ENCODE measurements around the gene ERGIC1. TPM values are rescaled to one million over a fixed set of nuclear protein-coding genes. Genes with fewer than 3 reads are reported as not detected.

The ERGIC1 gene
- total and polyA plus RNA-seq, 2 of the 13 experiments (the other 11 are each of a cell fraction or from before 2014, with no cell fraction given) = 78.5 to 184 TPM

DNA sequence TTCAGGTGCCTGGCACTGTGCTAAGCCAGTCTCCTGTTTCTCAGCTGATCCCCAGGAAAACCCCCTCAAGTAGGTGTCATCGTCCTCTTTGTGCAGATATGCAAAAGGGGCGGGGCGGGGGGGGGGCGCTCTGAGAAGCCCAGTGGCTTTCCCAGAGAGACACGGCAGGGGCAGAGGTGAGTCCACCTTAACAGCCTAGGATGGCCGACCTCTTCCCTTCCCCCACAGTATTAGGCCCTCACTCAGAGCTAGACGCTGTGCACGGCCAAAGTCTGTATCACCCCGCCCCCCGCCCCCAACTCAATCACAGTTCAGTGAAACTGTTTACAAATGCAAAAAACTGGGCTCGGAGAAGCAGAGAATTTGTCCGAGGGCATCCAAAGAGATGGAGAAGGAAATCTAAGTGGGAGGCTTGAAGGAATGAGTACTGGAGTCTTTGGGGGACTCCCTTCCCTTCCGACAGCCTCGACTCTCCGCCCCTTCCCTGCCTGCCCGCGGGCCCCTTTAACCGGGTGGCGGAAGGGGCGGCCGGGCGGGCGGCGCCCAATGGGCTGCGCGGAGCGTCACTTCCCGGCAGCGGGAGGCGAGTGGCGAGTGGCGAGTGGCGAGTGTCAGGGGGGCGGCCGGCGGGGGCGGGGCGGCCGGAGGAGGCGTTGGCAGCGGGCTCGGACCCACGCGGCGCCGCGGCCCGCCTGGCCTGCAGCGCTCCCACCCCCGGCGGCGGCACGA lies at the start of gene ERGIC1 (continued):
- TF ChIP-seq, protein P1, sequence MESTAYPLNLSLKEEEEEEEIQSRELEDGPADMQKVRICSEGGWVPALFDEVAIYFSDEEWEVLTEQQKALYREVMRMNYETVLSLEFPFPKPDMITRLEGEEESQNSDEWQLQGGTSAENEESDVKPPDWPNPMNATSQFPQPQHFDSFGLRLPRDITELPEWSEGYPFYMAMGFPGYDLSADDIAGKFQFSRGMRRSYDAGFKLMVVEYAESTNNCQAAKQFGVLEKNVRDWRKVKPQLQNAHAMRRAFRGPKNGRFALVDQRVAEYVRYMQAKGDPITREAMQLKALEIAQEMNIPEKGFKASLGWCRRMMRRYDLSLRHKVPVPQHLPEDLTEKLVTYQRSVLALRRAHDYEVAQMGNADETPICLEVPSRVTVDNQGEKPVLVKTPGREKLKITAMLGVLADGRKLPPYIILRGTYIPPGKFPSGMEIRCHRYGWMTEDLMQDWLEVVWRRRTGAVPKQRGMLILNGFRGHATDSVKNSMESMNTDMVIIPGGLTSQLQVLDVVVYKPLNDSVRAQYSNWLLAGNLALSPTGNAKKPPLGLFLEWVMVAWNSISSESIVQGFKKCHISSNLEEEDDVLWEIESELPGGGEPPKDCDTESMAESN (CRISPR knock-in tag; conservative IDR thresholded peaks at IDR 0.05) = 0 out of 2 replicates have a peak, but pooled peaks have one; percentile 30
- TF ChIP-seq CEBPB (IDR thresholded peaks at IDR 0.05; ENCODE audit: borderline replicate concordance, low read depth, low read length) (no peak), CREM (IDR thresholded peaks at IDR 0.05) (peak; percentile 55; the same call in 1 of the 2 replicates), CREM (CRISPR knock-in tag; IDR thresholded peaks at IDR 0.05) (no peak), ARNT2 (CRISPR knock-in tag; IDR thresholded peaks at IDR 0.05; ENCODE audit: low read depth) (peak; percentile 25; the same call in 1 of the 2 replicates), RBFOX2 (IDR thresholded peaks at IDR 0.05; ENCODE audit: low read depth, low read length) (peak; percentile 80), ARNTL (CRISPR knock-in tag; IDR thresholded peaks at IDR 0.05) (peak; percentile 62; the same call in 1 of the 2 replicates), ZNF329 (CRISPR knock-in tag; IDR thresholded peaks at IDR 0.05; ENCODE audit: low read depth) (peak; percentile 34; the same call in 1 of the 2 replicates), MATR3 (CRISPR knock-in tag; IDR thresholded peaks at IDR 0.05) (no peak), SUZ12 (IDR thresholded peaks at IDR 0.05; ENCODE audit: low read depth, low read length) (no peak), CHCHD3 (CRISPR knock-in tag; IDR thresholded peaks at IDR 0.05) (0 out of 2 replicates have a peak, but pooled peaks have one; percentile 56), ZNF761 (CRISPR knock-in tag; conservative IDR thresholded peaks at IDR 0.05) (peak; percentile 61; the same call in 1 of the 2 replicates), SALL2 (CRISPR knock-in tag; IDR thresholded peaks at IDR 0.05) (peak; percentile 57; the same call in 1 of the 2 replicates), ZNF510 (CRISPR knock-in tag; IDR thresholded peaks at IDR 0.05; ENCODE audit: low read depth) (0 out of 2 replicates have a peak, but pooled peaks have one; percentile 38)
- TF ChIP-seq, protein P2, sequence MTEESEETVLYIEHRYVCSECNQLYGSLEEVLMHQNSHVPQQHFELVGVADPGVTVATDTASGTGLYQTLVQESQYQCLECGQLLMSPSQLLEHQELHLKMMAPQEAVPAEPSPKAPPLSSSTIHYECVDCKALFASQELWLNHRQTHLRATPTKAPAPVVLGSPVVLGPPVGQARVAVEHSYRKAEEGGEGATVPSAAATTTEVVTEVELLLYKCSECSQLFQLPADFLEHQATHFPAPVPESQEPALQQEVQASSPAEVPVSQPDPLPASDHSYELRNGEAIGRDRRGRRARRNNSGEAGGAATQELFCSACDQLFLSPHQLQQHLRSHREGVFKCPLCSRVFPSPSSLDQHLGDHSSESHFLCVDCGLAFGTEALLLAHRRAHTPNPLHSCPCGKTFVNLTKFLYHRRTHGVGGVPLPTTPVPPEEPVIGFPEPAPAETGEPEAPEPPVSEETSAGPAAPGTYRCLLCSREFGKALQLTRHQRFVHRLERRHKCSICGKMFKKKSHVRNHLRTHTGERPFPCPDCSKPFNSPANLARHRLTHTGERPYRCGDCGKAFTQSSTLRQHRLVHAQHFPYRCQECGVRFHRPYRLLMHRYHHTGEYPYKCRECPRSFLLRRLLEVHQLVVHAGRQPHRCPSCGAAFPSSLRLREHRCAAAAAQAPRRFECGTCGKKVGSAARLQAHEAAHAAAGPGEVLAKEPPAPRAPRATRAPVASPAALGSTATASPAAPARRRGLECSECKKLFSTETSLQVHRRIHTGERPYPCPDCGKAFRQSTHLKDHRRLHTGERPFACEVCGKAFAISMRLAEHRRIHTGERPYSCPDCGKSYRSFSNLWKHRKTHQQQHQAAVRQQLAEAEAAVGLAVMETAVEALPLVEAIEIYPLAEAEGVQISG (CRISPR knock-in tag; IDR thresholded peaks at IDR 0.05) = peak; percentile 40; the same call in 1 of the 2 replicates
- TF ChIP-seq, protein P3, sequence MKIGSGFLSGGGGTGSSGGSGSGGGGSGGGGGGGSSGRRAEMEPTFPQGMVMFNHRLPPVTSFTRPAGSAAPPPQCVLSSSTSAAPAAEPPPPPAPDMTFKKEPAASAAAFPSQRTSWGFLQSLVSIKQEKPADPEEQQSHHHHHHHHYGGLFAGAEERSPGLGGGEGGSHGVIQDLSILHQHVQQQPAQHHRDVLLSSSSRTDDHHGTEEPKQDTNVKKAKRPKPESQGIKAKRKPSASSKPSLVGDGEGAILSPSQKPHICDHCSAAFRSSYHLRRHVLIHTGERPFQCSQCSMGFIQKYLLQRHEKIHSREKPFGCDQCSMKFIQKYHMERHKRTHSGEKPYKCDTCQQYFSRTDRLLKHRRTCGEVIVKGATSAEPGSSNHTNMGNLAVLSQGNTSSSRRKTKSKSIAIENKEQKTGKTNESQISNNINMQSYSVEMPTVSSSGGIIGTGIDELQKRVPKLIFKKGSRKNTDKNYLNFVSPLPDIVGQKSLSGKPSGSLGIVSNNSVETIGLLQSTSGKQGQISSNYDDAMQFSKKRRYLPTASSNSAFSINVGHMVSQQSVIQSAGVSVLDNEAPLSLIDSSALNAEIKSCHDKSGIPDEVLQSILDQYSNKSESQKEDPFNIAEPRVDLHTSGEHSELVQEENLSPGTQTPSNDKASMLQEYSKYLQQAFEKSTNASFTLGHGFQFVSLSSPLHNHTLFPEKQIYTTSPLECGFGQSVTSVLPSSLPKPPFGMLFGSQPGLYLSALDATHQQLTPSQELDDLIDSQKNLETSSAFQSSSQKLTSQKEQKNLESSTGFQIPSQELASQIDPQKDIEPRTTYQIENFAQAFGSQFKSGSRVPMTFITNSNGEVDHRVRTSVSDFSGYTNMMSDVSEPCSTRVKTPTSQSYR (CRISPR knock-in tag; IDR thresholded peaks at IDR 0.05; ENCODE audit: borderline replicate concordance) = peak; percentile 91
- TF ChIP-seq, protein P4, sequence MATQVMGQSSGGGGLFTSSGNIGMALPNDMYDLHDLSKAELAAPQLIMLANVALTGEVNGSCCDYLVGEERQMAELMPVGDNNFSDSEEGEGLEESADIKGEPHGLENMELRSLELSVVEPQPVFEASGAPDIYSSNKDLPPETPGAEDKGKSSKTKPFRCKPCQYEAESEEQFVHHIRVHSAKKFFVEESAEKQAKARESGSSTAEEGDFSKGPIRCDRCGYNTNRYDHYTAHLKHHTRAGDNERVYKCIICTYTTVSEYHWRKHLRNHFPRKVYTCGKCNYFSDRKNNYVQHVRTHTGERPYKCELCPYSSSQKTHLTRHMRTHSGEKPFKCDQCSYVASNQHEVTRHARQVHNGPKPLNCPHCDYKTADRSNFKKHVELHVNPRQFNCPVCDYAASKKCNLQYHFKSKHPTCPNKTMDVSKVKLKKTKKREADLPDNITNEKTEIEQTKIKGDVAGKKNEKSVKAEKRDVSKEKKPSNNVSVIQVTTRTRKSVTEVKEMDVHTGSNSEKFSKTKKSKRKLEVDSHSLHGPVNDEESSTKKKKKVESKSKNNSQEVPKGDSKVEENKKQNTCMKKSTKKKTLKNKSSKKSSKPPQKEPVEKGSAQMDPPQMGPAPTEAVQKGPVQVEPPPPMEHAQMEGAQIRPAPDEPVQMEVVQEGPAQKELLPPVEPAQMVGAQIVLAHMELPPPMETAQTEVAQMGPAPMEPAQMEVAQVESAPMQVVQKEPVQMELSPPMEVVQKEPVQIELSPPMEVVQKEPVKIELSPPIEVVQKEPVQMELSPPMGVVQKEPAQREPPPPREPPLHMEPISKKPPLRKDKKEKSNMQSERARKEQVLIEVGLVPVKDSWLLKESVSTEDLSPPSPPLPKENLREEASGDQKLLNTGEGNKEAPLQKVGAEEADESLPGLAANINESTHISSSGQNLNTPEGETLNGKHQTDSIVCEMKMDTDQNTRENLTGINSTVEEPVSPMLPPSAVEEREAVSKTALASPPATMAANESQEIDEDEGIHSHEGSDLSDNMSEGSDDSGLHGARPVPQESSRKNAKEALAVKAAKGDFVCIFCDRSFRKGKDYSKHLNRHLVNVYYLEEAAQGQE (IDR thresholded peaks at IDR 0.05; ENCODE audit: borderline replicate concordance in 1 of 2, low read depth in 1 of 2, low read length in 2 of 2) = no peak
